HG03432 (cell line): ENCODE measurements around the gene HECW1.
"Not testable (repeated sequence)": the region's sequence is repeated elsewhere in the genome, so short reads cannot be mapped to it uniquely, and the experiment has no call there.

Experiments
- ATAC-seq: cut with Tn5 transposase; IDR thresholded peaks from one replicate; pipeline ENCODE4 v1.9.1; 2021; ENCODE audit warnings: mild to moderate bottlenecking, moderate library complexity; ENCODE audit not compliant: unreplicated experiment

The HECW1 gene

DNA sequence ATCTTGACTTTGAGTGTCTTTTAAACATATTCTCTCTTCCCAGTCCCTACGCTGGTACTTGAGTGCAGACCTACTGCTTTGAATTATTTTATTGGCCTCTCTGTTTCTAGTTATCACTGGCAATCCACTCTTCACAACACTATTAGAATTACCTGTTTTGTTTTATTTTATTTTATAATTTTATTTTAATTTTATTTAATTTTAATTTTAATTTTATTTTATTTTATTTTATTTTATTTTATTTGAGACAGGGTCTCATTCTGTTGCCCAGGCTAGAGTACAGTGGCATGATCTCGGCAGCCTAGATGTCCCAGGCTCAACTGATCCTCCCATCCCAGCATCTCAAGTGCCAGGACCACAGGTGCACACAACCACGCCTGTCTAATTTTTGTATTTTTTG, 477.3 kb downstream of the HECW1 start:
- ATAC-seq, result no peak

DNA sequence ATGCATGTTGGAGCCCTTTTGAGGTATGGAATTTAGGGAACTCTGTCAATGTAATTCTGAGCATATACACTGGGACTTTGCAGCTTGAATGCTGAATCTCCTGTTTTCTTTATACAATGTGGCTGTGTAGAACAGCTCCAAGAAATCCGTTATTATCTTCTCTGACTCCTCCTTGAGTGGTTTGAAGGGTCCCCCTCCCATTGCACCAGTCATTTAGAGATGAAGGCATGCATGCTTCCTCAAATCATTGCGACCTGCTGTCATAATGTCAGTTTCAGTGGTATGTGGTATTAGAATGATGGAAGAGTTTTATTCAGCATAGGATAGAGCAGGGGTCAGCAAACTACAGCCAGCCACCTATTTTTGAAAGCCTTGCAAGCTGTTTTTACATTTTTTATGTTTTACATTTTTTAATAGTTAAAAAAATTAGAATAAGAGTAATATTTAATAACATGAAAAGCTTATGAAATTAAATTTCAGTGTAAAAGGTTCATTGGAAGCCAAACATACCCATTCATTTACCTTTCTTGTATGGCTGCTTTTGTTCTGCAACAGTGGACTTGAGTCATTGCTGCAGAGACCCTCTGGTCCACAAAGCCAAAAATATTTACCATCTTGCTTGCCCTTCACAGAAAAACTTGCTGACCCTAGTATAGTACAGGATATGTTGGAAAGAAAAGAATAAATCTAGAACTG, 478.6 kb downstream of the HECW1 start:
- peak; percentile 71 for ATAC-seq

DNA sequence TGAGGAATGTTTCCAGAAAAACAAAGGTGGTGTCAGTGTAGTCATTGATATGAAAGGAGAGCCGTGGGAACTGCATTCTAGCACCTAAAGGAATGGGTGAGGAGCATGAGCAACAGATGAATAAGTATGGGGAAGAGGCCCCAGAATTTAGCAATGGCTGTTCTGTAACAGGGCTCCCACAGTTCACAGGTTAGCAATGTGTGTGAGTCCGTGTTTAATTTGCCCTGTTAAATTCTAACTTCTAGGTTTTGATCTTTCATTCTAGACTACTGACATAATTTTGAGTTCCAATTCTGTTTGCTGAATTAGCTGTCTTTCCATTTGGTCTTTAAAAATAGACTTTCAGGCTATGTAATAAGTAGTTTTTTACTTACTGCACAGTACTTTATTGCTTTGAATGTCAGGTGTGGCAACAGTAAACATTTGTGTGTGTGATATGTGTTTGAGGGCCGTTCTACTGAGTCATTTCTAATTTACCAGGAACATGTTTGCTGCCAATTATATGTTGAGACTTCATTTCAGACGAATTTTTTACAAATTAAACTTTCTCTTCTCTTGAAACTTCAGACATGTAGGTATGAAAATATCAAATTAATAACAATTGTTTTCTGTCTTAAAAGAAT, 479.2 kb downstream of the HECW1 start:
- peak; percentile 13 for ATAC-seq

DNA sequence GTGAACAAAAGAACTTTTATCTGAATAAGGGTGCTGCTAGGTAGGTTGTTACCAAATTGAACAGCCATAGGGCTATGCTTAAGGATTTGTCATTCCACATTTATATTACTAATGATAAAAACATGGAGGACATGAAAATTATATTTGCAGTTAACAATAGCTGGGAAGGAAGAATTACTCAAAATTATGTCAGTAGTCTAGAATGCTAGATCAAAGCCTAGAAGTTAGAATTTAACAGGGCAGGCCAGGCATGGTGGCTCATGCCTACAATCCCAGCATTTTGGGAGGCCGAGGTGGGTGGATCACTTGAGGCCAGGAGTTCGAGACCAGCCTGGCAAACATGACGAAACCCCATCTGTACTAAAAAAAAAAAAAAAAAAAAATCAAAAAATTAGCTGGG, 479.9 kb downstream of the HECW1 start:
- no peak for ATAC-seq

DNA sequence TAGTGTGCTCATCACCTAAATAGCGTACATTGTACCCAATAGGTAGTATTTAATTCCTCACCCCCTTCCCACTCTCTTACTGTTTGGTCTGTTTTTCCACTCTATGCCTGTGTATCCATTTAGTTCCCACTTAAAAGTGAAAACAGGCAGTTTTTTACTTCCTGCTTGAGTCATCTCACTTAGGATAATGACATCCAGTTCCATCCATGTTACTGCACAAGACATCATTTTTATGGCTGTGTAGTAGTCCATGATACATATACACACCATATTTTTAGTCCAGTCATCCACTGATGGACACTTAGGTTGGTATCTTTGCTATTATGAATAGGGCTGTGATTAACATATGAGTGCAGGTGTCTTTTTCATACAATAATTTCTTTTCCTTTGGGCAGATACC, 480.6 kb downstream of the HECW1 start:
- no peak for ATAC-seq

DNA sequence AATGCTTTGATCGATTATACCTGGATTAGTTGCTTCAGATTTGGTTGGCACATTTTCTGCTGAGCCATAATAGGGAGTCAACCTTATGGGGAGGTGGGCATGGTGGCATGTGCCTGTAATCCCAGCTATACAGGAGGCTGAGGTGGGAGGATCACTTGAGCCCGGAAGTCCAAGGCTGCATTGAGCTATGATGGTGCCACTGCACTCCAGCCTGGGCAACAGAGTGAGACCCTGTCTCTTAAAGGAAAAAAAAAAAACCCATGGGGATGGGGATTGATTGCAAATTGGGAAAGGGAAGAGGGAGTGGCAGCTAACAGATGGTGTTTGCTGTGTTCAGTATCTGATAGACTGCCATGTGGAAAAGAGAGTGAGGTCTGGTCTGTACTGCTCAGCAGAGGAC, 481.6 kb downstream of the HECW1 start:
- no peak for ATAC-seq

DNA sequence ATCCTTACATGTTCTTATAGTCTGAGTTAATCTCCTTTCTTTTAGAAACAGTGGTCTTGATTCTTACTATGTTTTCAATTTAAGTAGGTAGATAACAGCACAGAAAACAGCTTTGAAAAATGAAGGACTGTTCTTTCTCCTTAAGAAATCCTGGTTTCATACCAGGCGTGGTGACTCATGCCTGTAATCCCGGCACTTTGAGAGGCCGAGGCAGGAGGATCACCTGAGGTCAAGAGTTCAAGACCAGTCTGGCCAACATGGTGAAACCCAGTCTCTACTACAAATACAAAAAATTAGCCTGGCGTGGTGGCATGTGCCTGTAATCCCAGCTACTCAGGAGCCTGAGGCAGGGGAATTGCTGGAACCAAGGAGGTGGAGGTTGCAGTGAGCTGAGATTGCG, 484.0 kb downstream of the HECW1 start:
- not testable (repeated sequence) for ATAC-seq

DNA sequence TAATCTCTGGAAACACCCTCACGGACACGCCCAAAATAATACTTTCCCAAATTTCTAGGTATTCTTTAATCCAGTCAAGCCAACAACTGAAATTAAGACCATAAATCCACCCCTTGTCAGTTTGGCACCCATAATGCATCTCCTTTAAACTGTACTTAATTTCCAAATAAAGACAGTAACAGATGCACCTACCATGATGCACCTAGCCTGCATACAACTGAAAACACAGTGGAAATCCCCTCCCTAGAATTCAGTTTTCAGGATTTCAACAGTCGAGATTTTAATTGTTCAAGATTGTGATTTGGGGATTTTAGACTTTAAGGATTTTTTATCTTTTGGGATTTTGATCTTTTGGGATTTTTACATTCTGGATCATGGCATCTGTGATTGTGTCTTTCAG, 487.6 kb downstream of the HECW1 start:
- no peak for ATAC-seq

DNA sequence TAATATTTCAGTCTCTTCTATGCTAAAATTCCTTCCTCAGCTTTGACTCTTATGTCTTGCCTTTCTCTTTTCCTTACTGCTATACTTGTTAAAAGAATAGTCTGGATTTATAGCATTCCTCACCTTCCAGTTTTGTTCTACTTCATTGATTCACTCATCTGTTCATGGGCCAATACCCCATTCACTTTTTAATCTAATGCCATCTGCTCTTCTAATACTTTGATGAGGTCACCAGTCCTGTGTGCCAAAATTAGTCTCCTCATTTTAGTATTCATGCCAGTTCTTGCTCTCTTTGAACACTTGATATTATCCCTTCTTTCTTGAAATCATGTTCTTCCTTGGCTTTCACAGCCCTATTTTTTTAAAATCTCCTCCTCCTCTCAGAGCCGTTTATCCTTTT, 489.8 kb downstream of the HECW1 start:
- no peak for ATAC-seq

DNA sequence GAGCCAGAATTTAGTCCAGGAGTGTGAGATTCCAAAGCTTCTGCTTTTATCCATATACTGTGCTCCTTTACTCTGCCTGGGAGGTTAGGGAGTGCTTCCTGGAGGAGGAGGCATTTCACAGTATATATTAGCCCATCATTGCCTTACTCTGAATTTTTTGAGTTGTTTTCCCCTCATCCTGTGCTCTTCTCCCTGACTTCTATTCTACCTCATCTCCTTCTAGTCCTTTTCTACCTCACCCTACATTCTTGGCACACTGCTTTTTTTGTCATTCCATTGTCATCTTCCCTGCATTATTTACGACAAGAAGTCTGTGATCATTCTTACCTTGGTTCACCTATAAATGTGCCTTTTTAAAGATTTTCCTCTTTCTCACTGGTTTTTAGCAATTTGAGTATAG, 491.8 kb downstream of the HECW1 start:
- ATAC-seq, result no peak

DNA sequence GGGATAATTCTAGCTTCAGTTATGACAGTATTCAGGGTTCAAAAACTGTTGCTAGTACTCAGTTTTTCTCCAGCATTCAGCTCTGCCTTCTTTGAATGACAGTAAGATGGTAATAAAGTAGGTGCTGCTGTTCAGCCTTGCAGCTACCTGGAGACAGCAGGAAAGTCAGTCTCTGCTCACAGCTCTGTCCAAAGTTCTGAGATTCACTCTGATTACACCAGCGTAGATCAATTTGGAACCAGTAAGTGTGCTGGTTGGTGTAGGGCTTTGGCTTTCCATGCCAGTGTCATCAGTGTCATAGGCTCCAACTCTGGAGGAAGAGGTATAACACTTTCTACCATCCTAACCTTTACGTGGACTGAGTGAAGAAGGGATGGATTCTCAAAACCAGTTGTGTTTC, 496.6 kb downstream of the HECW1 start:
- ATAC-seq, result no peak

DNA sequence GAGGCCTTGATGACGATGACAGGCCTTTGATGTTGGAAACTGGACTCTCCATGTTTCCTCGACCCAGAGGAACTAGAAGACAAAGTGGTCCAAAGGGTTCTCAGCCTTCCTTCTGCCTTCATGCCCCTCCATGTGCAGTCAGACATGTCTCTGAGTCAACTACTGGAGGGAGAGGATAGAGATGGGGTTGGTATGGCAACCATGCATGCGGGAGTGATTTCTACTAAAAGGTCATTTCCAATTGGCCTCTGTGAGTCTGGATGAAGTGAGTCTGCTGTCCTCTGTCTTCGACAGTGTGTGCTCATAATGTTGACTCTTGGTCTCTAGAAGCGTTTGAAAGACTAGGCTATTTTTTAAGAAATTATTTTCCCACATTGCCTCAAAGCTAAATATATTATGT, 499.7 kb downstream of the HECW1 start:
- no peak for ATAC-seq

DNA sequence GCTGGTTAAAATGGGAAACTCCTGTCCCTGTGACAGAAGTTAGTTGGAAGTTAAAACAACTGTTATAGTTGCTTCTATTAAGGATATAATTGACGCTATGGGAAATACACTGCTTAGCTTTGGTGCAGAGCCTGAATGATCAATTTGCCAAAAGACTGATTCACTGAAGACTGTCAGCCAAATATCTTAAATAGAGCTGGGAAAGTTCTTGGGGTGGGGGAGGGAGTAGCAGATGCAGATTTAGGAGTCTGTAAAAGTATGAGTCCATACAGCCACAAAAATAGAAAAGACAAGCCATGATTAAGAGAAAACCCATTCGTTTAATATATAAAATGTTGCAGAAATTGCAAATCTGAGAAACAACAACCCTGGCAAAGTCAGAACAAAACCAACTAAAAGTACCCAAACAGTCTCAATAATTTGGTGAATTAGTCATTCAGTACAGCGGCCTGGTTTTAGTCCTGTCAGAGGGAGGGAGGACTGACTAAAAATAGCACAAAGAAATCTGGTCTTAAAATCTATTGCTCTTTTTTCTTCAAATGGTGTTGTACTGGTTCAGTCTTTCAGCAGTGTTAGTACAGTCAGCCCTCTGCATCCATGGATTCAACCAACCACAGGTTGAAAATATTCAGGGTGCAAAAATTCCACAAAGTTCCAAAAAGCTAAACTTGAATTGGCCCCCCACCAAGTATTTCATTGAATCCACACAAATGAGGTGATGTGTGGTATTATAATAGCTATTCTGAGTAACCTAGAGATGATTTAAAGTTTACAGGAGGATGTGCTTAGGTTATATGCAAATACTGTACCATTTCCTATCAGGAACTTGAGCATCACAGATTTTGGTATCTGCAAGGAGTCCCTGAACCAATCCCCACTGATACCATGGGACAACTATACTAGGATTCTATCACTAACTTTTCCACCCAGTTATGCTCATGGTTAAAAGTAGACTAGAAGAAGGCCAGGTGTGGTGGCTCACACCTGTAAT, 500.4 kb downstream of the HECW1 start:
- peak; percentile 89 for ATAC-seq
